AG10803 (cell line): ENCODE measurements around the gene ARHGEF17.

ENCODE experiments used
- DNase-seq: peaks from one replicate; pipeline ENCODE4 v3.0.0; 2010; ENCODE audit warnings: low read depth
- H3K4me3 ChIP-seq: 2 replicates; pipeline ENCODE4 v1.5.1; 2011; ENCODE audit warnings: mild to moderate bottlenecking, low read length, control low read depth
- TF ChIP-seq, protein P1 (sequence below): conservative IDR thresholded peaks from 2 replicates; pipeline ENCODE4 v1.5.1; 2011; ENCODE audit warnings: mild to moderate bottlenecking, low read length, control low read depth, inconsistent platforms

The ARHGEF17 gene

GRCh38 chr11:73383249-73384124 lies 75.4 kb downstream of the ARHGEF17 start:
- no peak overlapping the region for H3K4me3 ChIP-seq
- no peak for DNase-seq
- TF ChIP-seq, protein P1, sequence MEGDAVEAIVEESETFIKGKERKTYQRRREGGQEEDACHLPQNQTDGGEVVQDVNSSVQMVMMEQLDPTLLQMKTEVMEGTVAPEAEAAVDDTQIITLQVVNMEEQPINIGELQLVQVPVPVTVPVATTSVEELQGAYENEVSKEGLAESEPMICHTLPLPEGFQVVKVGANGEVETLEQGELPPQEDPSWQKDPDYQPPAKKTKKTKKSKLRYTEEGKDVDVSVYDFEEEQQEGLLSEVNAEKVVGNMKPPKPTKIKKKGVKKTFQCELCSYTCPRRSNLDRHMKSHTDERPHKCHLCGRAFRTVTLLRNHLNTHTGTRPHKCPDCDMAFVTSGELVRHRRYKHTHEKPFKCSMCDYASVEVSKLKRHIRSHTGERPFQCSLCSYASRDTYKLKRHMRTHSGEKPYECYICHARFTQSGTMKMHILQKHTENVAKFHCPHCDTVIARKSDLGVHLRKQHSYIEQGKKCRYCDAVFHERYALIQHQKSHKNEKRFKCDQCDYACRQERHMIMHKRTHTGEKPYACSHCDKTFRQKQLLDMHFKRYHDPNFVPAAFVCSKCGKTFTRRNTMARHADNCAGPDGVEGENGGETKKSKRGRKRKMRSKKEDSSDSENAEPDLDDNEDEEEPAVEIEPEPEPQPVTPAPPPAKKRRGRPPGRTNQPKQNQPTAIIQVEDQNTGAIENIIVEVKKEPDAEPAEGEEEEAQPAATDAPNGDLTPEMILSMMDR, result no peak

DNA sequence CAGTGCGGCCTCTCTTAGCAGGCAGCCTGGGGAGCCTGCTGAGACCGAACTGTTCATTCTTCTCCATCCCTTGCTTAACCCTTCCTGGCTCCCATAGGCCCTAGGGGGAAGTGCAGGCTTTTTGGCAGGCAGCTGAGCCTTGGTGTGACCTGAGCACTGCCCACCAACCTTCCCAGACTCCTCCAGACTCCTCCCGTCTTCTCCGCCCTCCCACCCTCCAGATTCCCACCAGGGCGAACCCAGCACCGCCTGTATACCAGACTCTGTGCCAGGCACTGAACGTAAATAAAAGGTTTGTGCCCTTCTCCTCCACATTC lies 76.0 kb downstream of the ARHGEF17 start:
- no peak overlapping the region for H3K4me3 ChIP-seq
- DNase-seq, result no peak
- TF ChIP-seq, protein P1, result no peak

- TF ChIP-seq, protein P1, result no peak
- no peak overlapping the region for H3K4me3 ChIP-seq
- DNase-seq, result no peak
Measured at GRCh38 chr11:73384531-73384871, 76.4 kb downstream of the ARHGEF17 start.

DNA sequence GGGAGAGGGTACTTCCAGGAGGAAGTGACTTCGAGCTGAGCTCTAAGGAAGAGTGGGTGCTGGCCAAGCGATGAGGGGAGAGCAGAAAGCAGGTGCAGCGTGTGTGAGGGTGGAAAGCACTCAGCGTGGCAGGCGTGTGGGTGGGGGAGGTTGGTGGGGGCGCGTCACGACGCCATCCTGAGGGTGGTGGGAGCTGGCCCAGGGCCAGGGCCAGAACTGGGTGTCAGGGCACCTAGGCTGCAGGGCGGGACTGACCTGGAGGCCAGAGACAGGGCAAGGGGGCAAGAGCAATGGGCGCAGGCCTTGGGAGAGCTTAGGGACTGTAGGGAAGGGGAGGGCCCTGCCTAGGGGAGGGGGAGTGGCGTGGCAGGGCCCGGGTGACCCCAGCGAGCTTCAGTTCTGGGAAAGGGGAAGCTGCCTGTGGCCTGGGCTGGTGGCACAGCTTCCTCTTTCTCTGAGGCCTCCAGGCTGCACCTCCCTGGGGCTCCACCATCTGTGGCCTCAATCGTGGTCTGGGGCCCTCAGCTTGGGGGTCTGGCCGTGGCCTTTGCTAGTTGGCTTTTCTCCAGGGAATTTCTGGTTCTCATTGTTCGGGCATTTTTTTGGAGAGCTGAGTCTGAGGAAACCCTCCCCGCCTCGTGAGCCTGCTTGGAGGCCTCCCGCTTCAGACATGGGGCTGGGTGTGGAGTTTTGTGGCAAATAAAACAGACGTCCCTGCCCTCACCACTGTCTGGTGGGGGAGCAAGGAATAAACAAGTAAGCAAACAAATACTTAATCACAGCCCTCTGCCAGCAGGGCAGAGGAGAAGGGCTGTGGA lies 77.0 kb downstream of the ARHGEF17 start:
- TF ChIP-seq, protein P1, result no peak
- no peak overlapping the region for H3K4me3 ChIP-seq

DNA sequence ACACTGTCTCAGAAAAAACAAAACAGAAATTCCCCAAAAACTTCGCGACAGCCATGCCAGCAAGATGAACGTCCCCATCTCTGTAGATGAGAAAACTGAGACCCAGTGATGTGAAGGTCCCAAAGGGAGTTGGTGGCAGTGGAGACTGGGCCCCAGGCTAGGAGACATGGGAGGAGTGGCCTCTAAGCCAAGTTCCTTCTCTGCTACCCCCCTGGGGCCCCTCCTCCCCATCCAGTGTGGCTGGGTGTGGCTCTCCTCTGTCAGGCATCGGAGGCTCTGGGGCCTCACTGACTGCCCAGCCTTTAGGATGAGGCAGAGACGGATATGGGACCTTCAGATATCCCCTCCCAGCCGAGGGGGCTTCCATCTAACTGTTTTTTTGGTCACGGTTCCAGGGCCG lies 77.9 kb downstream of the ARHGEF17 start:
- DNase-seq, result no peak
- TF ChIP-seq, protein P1, result no peak
- H3K4me3 ChIP-seq, result no peak overlapping the region

More for the DNA sequence above, 77.0 kb downstream of the ARHGEF17 start:
- peak; percentile 18 for DNase-seq

DNA sequence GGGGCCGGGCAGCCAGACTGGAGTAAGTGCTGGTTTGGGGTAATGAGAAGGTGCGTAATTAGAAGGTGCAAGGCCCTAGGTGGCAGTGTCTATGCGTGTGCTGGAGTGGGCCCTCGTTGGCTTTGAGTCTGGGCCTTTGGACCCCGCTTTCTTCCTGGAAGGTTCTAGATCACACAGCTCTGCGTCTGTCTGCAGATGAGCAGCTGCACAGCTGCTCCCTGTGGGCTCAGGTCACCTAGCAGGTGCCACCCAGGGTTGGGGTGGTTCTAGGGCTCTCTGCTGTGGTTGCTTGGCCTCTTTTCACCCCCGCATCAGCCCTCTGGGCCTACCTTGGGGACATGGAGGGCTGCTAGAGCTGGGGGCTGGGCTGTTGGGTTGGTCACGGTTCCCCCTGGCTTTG lies 78.5 kb downstream of the ARHGEF17 start:
- TF ChIP-seq, protein P1, result no peak
- H3K4me3 ChIP-seq, result no peak overlapping the region
- DNase-seq, result no peak
